Endodermal cell (in vitro differentiated cells): Measurements from ENCODE around the gene TRIM40. TPM values are rescaled to one million over a fixed set of nuclear protein-coding genes. Genes with fewer than 3 reads are reported as not detected.

ENCODE experiments used
- DNase-seq: peaks from one replicate; pipeline ENCODE4 v3.0.0-alpha.2; 2017
- H3K27ac ChIP-seq: 2 replicates; pipeline ENCODE4 v1.5.1; 2013; ENCODE audit warnings: mild to moderate bottlenecking, low read depth, low read length, moderate library complexity
- H3K27me3 ChIP-seq: 2 replicates; pipeline ENCODE4 v1.6.1; 2013; ENCODE audit warnings: mild to moderate bottlenecking, low read length, moderate library complexity; ENCODE audit not compliant: insufficient read depth, control insufficient read depth, poor library complexity, severe bottlenecking
- H3K36me3 ChIP-seq: 2 replicates; pipeline ENCODE4 v1.7.0; 2013; ENCODE audit warnings: mild to moderate bottlenecking, low read length, moderate library complexity; ENCODE audit not compliant: control insufficient read depth, insufficient read depth
- H3K4me1 ChIP-seq: one replicate; pipeline ENCODE4 v1.7.0; 2013; ENCODE audit warnings: low read length; ENCODE audit not compliant: control insufficient read depth, insufficient read depth
- H3K4me3 ChIP-seq: 2 replicates; pipeline ENCODE4 v1.5.1; 2013; ENCODE audit warnings: mild to moderate bottlenecking, low read length, moderate library complexity
- H3K9ac ChIP-seq: 2 replicates; pipeline ENCODE4 v1.6.1; 2013; ENCODE audit warnings: mild to moderate bottlenecking, low read length, moderate library complexity; ENCODE audit not compliant: poor library complexity, severe bottlenecking; ENCODE audit errors: extremely low read depth
- H3K9me3 ChIP-seq: 2 replicates; pipeline ENCODE4 v1.6.1; 2013; ENCODE audit warnings: mild to moderate bottlenecking, low read length, moderate library complexity; ENCODE audit not compliant: control insufficient read depth
- H3K27ac Mint-ChIP-seq: 2 replicates; pipeline ENCODE4 v1.8.0; 2020; ENCODE audit warnings: mixed read lengths
- H3K27me3 Mint-ChIP-seq: 2 replicates; pipeline ENCODE4 v1.8.0; 2021; ENCODE audit warnings: mild to moderate bottlenecking, mixed read lengths; ENCODE audit not compliant: insufficient read depth
- H3K36me3 Mint-ChIP-seq: 2 replicates; pipeline ENCODE4 v1.8.0; 2020; ENCODE audit warnings: low read depth, mixed read lengths
- H3K4me1 Mint-ChIP-seq: 2 replicates; pipeline ENCODE4 v1.8.0; 2020; ENCODE audit warnings: mixed read lengths
- H3K4me3 Mint-ChIP-seq: 2 replicates; pipeline ENCODE4 v1.8.0; 2020; ENCODE audit warnings: mild to moderate bottlenecking, moderate library complexity, mixed read lengths
- H3K9me3 Mint-ChIP-seq: 2 replicates; pipeline ENCODE4 v1.8.0; 2020; ENCODE audit warnings: mild to moderate bottlenecking, mixed read lengths
- CTCF ChIP-seq: fragments of 200-600 bp; sonication (generic); conservative IDR thresholded peaks from 2 replicates; pipeline ENCODE4 v1.5.0; 2021; ENCODE audit warnings: antibody characterized with exemption, mild to moderate bottlenecking
- WGBS, 2 experiments: methylation state at CpG; one replicate each; pipeline versions ENCODE4 v1.1.5 to v1.1.7; 2013; ENCODE audit warnings: missing lambda C conversion rate in 2 of 2, mixed read lengths in 1 of 2; ENCODE audit not compliant: insufficient coverage in 1 of 2, insufficient read length in 1 of 2; 5-methylcytosine and 5-hydroxymethylcytosine counted together
- total RNA-seq, 2 donors: library from RNA; stranded (reverse); fragmentation: NEBNext Ultra II Directional in 1 of 2; extraction: Animal tissue kit (Norgen Biotek cat#: 25700) in 1 of 2; gene quantifications; 2 replicates in 1 of 2; 3 replicates in 1 of 2; pipeline ENCODE4 v1.2.1, GENCODE V29; 2021

The TRIM40 gene
- total RNA-seq, 2 donors from 2014 or later, result not detected

- H3K4me1 ChIP-seq, result peaks cover 5% of the 10 kb centered on the region
- H3K27ac ChIP-seq, result no peak overlapping the region
- no peak for DNase-seq
- TF ChIP-seq CTCF, result no peak
- Mint-ChIP-seq H3K4me1 (peaks cover 6% of the 10 kb centered on the region), H3K36me3 (peaks cover 63% of the 10 kb centered on the region), H3K9me3 (no peaks in the 10 kb centered on the region), H3K27ac (no peak overlapping the region), H3K27me3 (no peaks in the 10 kb centered on the region), H3K4me3 (no peak overlapping the region)
- H3K27me3 ChIP-seq, result no peaks in the 10 kb centered on the region
- no peak overlapping the region for H3K4me3 ChIP-seq
- H3K9me3 ChIP-seq, result no peaks in the 10 kb centered on the region
- H3K9ac ChIP-seq, result no peak overlapping the region
- H3K36me3 ChIP-seq, result peaks cover 74% of the 10 kb centered on the region
- WGBS, 2 experiments, result 91 to 96% methylated on average over 8 to 12 of the region's 12 CpGs
Measured at GRCh38 chr6:30196376-30196775, 60.4 kb downstream of the TRIM40 start.

Other genes starting within 250 kb of the TRIM40 start
- 100 to 1,000 TPM; 212 to 282 TPM for gene HLA-A, start 193.6 kb upstream of the TRIM40 start, total RNA-seq
- 10 to 100 TPM; 23.0 to 27.2 TPM for gene POLR1H, start 74.9 kb upstream of the TRIM40 start, total RNA-seq
- 10 to 100 TPM; 32.4 to 35.2 TPM for gene PPP1R11, start 68.9 kb upstream of the TRIM40 start, total RNA-seq
- gene RNF39, start 60.4 kb upstream of the TRIM40 start, total RNA-seq, result under 1 TPM in 1 of 2 donors, not detected in 1; 0.15 TPM
- not detected for gene TRIM31, start 23.1 kb upstream of the TRIM40 start, total RNA-seq
- not detected for gene TRIM10, start 25.1 kb downstream of the TRIM40 start, total RNA-seq
- not detected for gene TRIM15, start 27.4 kb downstream of the TRIM40 start, total RNA-seq
- 10 to 100 TPM; 29.3 to 35.3 TPM for gene TRIM26, start 77.3 kb downstream of the TRIM40 start, total RNA-seq
- gene TRIM39, start 190.8 kb downstream of the TRIM40 start, total RNA-seq, result 10 to 100 TPM; 16.4 to 17.1 TPM
- 10 to 100 TPM; 52.2 to 59.7 TPM for gene RPP21, start 209.0 kb downstream of the TRIM40 start, total RNA-seq